Astrocyte of the spinal cord (primary cell): Measurements from ENCODE around the gene FUT4.
"Not testable (repeated sequence)": the region's sequence is repeated elsewhere in the genome, so short reads cannot be mapped to it uniquely, and the experiment has no call there.

Experiments used
- DNase-seq: peaks from one replicate; pipeline ENCODE4 v3.0.0; 2011; ENCODE audit warnings: low read depth, low spot score
- H3K4me3 ChIP-seq: 2 replicates; pipeline ENCODE4 v1.5.1; 2011; ENCODE audit warnings: low read depth, mild to moderate bottlenecking, low read length, moderate library complexity
- in situ Hi-C: cut with HindIII; loops from 2 replicates; pipeline ENCODE4 v1.10.0; 2017; ENCODE audit warnings: low sequenced_read_pairs
- TF ChIP-seq, protein P1 (sequence below): IDR thresholded peaks from 2 replicates; pipeline ENCODE4 v1.5.1; 2012; ENCODE audit warnings: low read depth, mild to moderate bottlenecking, low read length, inconsistent platforms

Gene FUT4

DNA sequence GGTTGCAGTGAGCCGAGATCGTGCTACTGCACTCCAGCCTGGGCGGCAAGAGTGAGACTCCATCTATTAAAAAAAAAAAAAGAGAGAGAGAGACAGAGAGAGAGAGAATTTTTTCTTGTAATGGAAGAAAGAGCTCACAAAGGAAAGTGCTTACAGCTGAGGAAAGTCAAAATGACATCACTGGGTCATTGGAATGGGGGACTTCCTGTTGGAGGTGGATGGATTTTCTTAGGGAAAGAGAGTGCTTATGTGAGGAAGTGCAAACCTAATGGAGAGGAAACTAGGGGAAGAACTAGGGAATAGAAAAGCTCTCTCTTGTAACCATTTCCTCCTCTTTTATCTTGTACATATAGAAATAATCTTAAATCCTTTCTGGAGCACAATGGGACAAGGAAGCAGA lies 17.1 kb downstream of the FUT4 start:
- in situ Hi-C loops, result no loop called here
- no peak for DNase-seq
- H3K4me3 ChIP-seq, result no peak overlapping the region
- TF ChIP-seq, protein P1, sequence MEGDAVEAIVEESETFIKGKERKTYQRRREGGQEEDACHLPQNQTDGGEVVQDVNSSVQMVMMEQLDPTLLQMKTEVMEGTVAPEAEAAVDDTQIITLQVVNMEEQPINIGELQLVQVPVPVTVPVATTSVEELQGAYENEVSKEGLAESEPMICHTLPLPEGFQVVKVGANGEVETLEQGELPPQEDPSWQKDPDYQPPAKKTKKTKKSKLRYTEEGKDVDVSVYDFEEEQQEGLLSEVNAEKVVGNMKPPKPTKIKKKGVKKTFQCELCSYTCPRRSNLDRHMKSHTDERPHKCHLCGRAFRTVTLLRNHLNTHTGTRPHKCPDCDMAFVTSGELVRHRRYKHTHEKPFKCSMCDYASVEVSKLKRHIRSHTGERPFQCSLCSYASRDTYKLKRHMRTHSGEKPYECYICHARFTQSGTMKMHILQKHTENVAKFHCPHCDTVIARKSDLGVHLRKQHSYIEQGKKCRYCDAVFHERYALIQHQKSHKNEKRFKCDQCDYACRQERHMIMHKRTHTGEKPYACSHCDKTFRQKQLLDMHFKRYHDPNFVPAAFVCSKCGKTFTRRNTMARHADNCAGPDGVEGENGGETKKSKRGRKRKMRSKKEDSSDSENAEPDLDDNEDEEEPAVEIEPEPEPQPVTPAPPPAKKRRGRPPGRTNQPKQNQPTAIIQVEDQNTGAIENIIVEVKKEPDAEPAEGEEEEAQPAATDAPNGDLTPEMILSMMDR, result no peak

DNA sequence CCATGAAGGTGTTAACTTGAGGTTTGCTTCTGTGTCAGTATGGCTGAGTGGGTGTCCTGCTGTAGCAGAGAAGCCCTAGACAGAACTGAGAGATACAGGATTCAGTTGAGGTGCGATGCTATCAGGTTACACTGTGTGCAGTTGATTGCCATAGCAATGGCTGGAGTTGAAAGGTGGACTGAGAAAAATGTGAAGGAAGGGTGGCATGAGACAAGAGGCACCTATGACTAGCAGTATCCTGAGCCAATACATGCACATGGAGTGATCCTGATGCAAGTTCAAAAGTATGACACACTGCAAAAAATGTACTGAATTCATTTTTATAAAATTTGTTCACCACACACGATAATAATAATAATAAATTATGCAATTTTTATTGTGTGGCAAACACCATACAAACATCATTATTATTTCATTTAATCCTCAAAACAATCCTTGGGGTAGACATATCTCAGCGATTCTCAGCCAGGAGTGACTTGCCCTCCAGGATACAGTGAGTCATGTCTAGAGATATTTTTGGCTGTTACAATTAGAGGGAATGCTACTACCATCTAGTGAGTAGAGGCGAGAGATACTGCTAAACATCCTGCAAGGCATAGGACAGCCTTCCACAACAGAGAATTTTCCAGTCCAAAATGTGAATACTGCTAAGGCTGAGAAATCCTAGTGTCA lies 19.6 kb downstream of the FUT4 start:
- TF ChIP-seq, protein P1, result peak; percentile 41
- peak; percentile 69 for DNase-seq
- H3K4me3 ChIP-seq, result no peak overlapping the region
- in situ Hi-C loops, result no loop called here

DNA sequence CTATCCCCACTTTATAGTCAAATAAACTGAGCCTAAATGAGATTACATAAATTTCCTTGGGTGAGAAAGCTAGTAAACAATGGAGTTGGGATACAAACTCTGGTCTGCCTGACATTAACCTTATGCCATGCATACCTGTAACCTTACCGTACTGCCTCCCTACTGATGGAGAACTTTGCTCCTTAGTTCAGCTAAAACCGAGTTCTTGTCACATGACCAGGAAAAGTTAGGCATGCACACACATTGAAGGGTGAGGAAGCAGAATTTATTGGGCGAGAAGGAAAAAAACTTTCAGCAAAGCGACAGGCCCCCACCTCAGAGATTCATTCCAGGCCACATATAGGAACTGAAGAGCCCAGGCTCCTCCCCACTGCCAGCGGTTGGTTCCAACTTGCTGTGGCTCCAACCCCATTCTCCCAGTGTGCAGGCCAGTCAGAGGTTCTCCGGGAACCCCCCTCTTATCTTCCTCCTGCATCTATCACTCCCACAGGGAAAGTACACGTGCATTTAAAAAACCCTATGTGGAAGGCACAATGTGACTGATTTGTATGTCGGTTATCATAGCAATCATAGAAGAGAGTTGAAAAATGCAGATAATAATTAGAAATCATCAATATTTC lies 20.2 kb downstream of the FUT4 start:
- no peak overlapping the region for H3K4me3 ChIP-seq
- TF ChIP-seq, protein P1, result no peak
- no peak for DNase-seq
- in situ Hi-C loops, result no loop called here

DNA sequence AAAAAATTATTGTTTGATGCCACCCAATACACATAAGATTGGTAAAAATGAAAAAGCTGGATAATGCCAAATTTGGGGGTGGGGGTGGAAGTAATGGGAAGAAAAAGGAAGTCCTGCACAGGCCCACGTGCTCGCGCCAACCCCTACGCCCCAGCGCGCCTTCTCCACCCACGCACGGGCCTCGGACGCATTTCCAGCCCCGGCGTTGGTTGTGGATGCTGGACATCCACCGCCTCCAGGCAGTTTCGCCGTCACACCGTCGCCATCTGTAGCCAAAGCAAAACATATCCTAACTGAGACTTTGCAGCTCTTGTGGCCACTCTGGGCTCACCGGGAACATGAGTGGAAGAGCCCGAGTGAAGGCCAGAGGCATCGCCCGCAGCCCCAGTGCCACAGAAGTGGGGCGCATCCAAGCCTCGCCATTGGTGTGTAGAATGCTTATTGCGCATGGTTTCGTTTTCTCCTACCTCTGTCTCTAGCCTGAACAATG lies 23.5 kb downstream of the FUT4 start, which contains the start of gene PIWIL4:
Gene PIWIL4 (plus strand): TSS at position 188 of the 490 bp plus-strand sequence. CDS start 151 bp downstream, at position 339.
- TF ChIP-seq, protein P1, result no peak
- no peak for DNase-seq
- in situ Hi-C loops, result no loop called here
- H3K4me3 ChIP-seq, result no peak within 1 kb of the TSS

DNA sequence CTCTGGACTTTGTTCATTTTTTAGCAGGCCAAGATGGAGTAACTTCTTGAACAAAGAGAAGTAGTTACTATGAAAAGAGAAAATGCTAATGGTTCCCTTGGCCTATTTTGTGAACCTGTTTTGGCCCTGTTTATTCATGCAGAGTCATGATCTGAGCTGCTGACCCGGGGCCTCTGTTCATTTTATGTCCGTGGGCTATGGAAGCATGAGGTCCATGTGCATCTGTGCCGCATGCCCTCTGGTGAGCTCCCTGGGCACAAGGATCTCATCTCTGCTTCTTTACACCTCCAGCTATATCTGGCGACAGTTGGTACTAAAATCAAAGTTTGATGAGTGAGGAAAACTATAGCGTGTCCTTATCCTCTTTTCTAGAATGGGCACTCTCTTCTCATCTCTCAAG lies 24.5 kb downstream of the FUT4 start:
- DNase-seq, result no peak
- in situ Hi-C loops, result no loop called here

DNA sequence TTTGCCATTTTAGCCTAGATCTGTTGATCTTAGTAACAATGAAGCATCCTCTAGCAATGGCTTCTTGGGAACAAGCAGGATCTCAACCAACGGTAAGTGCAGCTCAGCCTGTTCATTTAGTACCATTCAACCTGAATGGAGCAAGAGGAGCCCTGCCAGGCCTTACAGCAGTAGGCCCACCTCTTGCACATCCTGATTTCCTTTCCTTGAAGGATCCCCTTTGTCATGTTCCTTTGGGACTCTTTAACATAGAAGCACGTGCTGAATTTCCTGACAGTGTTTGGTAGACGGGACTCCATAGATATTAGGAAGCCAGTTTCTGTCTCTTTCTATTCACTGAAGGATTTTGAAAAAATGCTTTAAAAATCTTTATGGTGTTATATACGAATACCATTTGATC lies 25.0 kb downstream of the FUT4 start:
- in situ Hi-C loops, result no loop called here
- DNase-seq, result no peak
- TF ChIP-seq, protein P1, result no peak
- H3K4me3 ChIP-seq, result no peak overlapping the region

More for the DNA sequence above, 24.5 kb downstream of the FUT4 start:
- no peak overlapping the region for H3K4me3 ChIP-seq
- TF ChIP-seq, protein P1, result no peak

DNA sequence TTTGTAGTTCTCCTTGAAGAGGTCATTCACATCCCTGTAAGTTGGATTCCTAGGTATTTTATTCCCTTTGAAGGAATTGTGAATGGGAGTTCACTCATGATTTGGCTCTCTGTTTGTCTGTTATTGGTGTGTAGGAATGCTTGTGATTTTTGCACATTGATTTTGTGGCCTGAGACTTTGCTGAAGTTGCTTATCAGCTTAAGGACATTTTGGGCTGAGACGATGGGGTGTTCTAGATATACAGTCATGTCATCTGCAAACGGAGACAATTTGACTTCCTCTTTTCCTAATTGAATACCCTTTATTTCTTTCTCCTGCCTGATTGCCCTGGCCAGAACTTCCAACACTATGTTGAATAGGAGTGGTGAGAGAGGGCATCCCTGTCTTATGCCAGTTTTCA lies 29.3 kb downstream of the FUT4 start:
- DNase-seq, H3K4me3 ChIP-seq, in situ Hi-C loops: not testable (repeated sequence)
